ENCODE results near the gene ATP9B. TPM values are rescaled to one million over a fixed set of nuclear protein-coding genes. Genes with fewer than 3 reads are reported as not detected.

ATP9B gene
- total RNA-seq, 4 donors from 2014 or later = 26.0 to 37.4 (median 30.5) TPM

DNA sequence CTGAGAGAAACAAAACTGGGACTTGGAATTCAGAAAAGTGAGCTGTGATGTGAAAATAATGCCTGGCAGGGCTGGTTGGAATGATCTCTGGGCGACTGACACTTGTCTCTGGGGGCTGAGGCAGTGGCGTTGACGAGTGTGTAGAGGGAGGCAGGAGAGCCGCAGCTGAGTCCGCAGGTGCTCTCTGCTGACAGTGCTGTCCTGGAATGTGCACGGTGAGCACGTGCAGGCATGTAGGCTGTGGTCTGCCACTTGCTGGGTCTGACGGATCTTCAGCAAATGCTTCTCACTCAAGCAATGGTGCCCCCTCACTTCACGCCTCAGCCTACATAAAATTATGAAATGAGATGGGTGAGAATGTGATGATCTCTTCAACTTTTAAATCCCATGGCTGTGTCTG, 38.5 kb upstream of the ATP9B start:
- DNase-seq (ENCODE audit: extremely low spot score) = no peak
- peaks cover 0 to 24% (median 8%) of the 10 kb centered on the region in 4 donors for H3K9me3 ChIP-seq
- H3K4me3 ChIP-seq = no peak overlapping the region
- TF ChIP-seq EP300 (IDR thresholded peaks at IDR 0.05) (no peak), POLR2A (IDR thresholded peaks at IDR 0.05; ENCODE audit: low read depth) (no peak), POLR2AphosphoS5 (IDR thresholded peaks at IDR 0.05) (no peak)
- TF ChIP-seq, protein P1, sequence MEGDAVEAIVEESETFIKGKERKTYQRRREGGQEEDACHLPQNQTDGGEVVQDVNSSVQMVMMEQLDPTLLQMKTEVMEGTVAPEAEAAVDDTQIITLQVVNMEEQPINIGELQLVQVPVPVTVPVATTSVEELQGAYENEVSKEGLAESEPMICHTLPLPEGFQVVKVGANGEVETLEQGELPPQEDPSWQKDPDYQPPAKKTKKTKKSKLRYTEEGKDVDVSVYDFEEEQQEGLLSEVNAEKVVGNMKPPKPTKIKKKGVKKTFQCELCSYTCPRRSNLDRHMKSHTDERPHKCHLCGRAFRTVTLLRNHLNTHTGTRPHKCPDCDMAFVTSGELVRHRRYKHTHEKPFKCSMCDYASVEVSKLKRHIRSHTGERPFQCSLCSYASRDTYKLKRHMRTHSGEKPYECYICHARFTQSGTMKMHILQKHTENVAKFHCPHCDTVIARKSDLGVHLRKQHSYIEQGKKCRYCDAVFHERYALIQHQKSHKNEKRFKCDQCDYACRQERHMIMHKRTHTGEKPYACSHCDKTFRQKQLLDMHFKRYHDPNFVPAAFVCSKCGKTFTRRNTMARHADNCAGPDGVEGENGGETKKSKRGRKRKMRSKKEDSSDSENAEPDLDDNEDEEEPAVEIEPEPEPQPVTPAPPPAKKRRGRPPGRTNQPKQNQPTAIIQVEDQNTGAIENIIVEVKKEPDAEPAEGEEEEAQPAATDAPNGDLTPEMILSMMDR (IDR thresholded peaks at IDR 0.05) = no peak
- no peak overlapping the region for H3K27ac ChIP-seq (replicated peaks in 1 of 4)
- no peaks in the 10 kb centered on the region for H3K27me3 ChIP-seq
- intact Hi-C loops (cut with DNase I) = no loop called here
- WGBS = 79% methylated on average over 7 of the region's 9 CpGs
- no peaks in the 10 kb centered on the region for H3K36me3 ChIP-seq
- H3K4me1 ChIP-seq = no peaks in the 10 kb centered on the region

DNA sequence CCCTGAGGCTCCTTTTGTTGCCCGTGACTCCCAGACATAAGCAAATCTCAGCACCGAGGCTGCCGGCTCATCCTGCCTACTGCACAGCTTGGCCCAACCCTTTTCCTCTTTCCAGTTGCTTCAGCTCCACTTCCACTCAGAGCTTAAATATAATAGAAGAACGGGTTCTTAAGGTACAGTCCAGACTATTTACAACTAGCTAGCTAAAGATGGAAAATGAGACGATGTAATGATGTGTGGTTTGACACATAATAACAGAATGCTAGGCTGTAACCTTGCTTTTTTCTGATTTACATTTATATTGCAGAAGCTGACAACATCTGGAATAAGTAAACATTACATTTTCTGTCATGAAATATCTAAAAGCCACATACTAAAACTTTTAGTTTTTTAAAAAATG, 26.9 kb upstream of the ATP9B start:
- H3K9me3 ChIP-seq = no peaks in the 10 kb centered on the region
- intact Hi-C loops (cut with DNase I) = no loop called here
- H3K4me1 ChIP-seq = no peaks in the 10 kb centered on the region
- TF ChIP-seq EP300 (IDR thresholded peaks at IDR 0.05) (no peak), POLR2A (IDR thresholded peaks at IDR 0.05; ENCODE audit: low read depth) (no peak), POLR2AphosphoS5 (IDR thresholded peaks at IDR 0.05) (no peak)
- TF ChIP-seq, protein P1 (IDR thresholded peaks at IDR 0.05) = no peak
- peaks cover 0 to 20% (median 3%) of the 10 kb centered on the region in 4 donors for H3K27me3 ChIP-seq
- H3K4me3 ChIP-seq = no peak overlapping the region
- H3K27ac ChIP-seq (replicated peaks in 1 of 4) = no peak overlapping the region
- 43% methylated on average over 5 of the region's 5 CpGs for WGBS
- DNase-seq (ENCODE audit: extremely low spot score) = no peak
- H3K36me3 ChIP-seq = no peaks in the 10 kb centered on the region

GRCh38 chr18:79043288-79043687, 25.9 kb upstream of the ATP9B start:
- intact Hi-C loops (cut with DNase I) = no loop called here
- Histone ChIP-seq H3K27me3 (peaks cover 0 to 21% (median 3%) of the 10 kb centered on the region in 4 donors), H3K27ac (replicated peaks in 1 of 4) (no peak overlapping the region), H3K9me3 (no peaks in the 10 kb centered on the region), H3K4me3 (no peak overlapping the region), H3K4me1 (no peaks in the 10 kb centered on the region), H3K36me3 (no peaks in the 10 kb centered on the region)
- TF ChIP-seq POLR2A (IDR thresholded peaks at IDR 0.05; ENCODE audit: low read depth) (no peak), EP300 (IDR thresholded peaks at IDR 0.05) (no peak), POLR2AphosphoS5 (IDR thresholded peaks at IDR 0.05) (no peak)
- TF ChIP-seq, protein P1 (IDR thresholded peaks at IDR 0.05) = no peak
- no peak for DNase-seq (ENCODE audit: extremely low spot score)
- WGBS = 88% methylated on average over 5 of the region's 5 CpGs

DNA sequence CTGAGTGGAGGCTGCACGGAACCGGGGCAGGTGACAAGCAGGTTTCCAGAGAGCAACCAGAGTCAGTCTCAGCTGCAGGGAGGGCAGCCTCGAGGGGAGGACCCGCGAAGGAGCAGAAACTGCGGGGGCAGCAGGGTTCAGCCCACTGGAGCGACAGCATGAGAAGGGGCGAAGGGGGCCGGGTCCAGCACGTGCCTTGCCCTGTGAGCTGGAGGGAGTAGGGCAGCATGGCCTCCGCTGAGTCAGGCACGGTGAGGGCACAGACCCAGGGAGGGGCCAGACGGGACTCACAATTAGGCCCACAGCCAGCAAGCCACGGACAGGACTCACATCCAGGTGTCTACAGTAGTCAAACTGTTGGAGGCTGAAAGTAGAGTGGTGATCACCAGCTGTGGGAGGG, 22.7 kb upstream of the ATP9B start:
- intact Hi-C loops (cut with DNase I) = no loop called here
- Histone ChIP-seq H3K4me1 (no peaks in the 10 kb centered on the region), H3K4me3 (no peak overlapping the region), H3K9me3 (no peaks in the 10 kb centered on the region), H3K27me3 (peaks cover 0 to 23% (median 0%) of the 10 kb centered on the region in 4 donors), H3K36me3 (no peaks in the 10 kb centered on the region), H3K27ac (replicated peaks in 1 of 4) (no peak overlapping the region)
- TF ChIP-seq EP300 (IDR thresholded peaks at IDR 0.05) = no peak
- TF ChIP-seq POLR2A (IDR thresholded peaks at IDR 0.05; ENCODE audit: low read depth) = no peak
- no peak for TF ChIP-seq POLR2AphosphoS5 (IDR thresholded peaks at IDR 0.05)
- TF ChIP-seq, protein P1 (IDR thresholded peaks at IDR 0.05) = no peak
- 66% methylated on average over 14 of the region's 14 CpGs for WGBS
- DNase-seq (ENCODE audit: extremely low spot score) = no peak
